LNCaP clone FGC (cell line): ENCODE measurements around the gene CD46.

ENCODE experiments used
- DNase-seq: peaks from one replicate; pipeline ENCODE4 v3.0.0-alpha.2; 2011; ENCODE audit warnings: low read depth
- H3K4me3 ChIP-seq: 2 replicates; pipeline ENCODE4 v1.5.1; 2011; ENCODE audit warnings: mild to moderate bottlenecking, low read depth, low read length, control low read depth
- CTCF ChIP-seq: IDR thresholded peaks from 2 replicates; pipeline ENCODE4 v1.5.1; 2012; ENCODE audit warnings: mild to moderate bottlenecking; ENCODE audit not compliant: control insufficient read depth, insufficient read depth; ENCODE audit errors: extremely low read depth

Gene CD46

GRCh38 chr1:207779008-207779407 lies 27.2 kb downstream of the CD46 start:
- no peak overlapping the region for H3K4me3 ChIP-seq
- no peak for DNase-seq
- no peak for TF ChIP-seq CTCF

GRCh38 chr1:207781312-207781711 lies 29.5 kb downstream of the CD46 start:
- DNase-seq = no peak
- TF ChIP-seq CTCF = no peak
- no peak overlapping the region for H3K4me3 ChIP-seq

- DNase-seq = no peak
- TF ChIP-seq CTCF = no peak
- no peak overlapping the region for H3K4me3 ChIP-seq
Observed at GRCh38 chr1:207787776-207788175, 35.9 kb downstream of the CD46 start.

- H3K4me3 ChIP-seq = peak overlapping the region; percentile 37
- no peak for DNase-seq
- no peak for TF ChIP-seq CTCF
Observed at GRCh38 chr1:207789386-207789785, 37.5 kb downstream of the CD46 start.

GRCh38 chr1:207789792-207790787 lies 38.2 kb downstream of the CD46 start:
- H3K4me3 ChIP-seq = peak overlapping the region; percentile 37
- DNase-seq = peak; percentile 63
- TF ChIP-seq CTCF = no peak

- DNase-seq = no peak
- H3K4me3 ChIP-seq = no peak overlapping the region
- TF ChIP-seq CTCF = no peak
Observed at GRCh38 chr1:207791290-207791689, 39.4 kb downstream of the CD46 start.
